HG03025 (cell line): ENCODE data around the gene OR6J1.
"Not testable (repeated sequence)": the region's sequence is repeated elsewhere in the genome, so short reads cannot be mapped to it uniquely, and the experiment has no call there.

Experiments
- ATAC-seq: cut with Tn5 transposase; IDR thresholded peaks from one replicate; pipeline ENCODE4 v1.9.1; 2021; ENCODE audit warnings: mild to moderate bottlenecking, moderate library complexity; ENCODE audit not compliant: unreplicated experiment, low FRiP score

Gene OR6J1

GRCh38 chr14:22644305-22644635 lies at the start of gene OR6J1:
OR6J1 (minus strand) TSS chr14:22644352; CDS start chr14:22634811, 9,541 bp downstream.
- no peak for ATAC-seq

GRCh38 chr14:22692194-22692593 lies 48.0 kb upstream of the OR6J1 start:
- no peak for ATAC-seq

- no peak for ATAC-seq
Measured at GRCh38 chr14:22691171-22691570, 47.0 kb upstream of the OR6J1 start.

GRCh38 chr14:22689199-22689598 lies 45.0 kb upstream of the OR6J1 start:
- no peak for ATAC-seq

GRCh38 chr14:22687969-22688368 lies 43.8 kb upstream of the OR6J1 start:
- not testable (repeated sequence) for ATAC-seq

GRCh38 chr14:22686176-22686611 lies 42.0 kb upstream of the OR6J1 start:
- ATAC-seq, result not testable (repeated sequence)

GRCh38 chr14:22685467-22685866 lies 41.3 kb upstream of the OR6J1 start:
- ATAC-seq, result no peak

- not testable (repeated sequence) for ATAC-seq
Measured at GRCh38 chr14:22683428-22683827, 39.3 kb upstream of the OR6J1 start.

- ATAC-seq, result no peak
Measured at GRCh38 chr14:22678221-22678620, 34.1 kb upstream of the OR6J1 start.

GRCh38 chr14:22677551-22677950 lies 33.4 kb upstream of the OR6J1 start:
- not testable (repeated sequence) for ATAC-seq

- ATAC-seq, result no peak
Measured at GRCh38 chr14:22671622-22672021, 27.5 kb upstream of the OR6J1 start.

- no peak for ATAC-seq
Measured at GRCh38 chr14:22668863-22669262, 24.7 kb upstream of the OR6J1 start.

GRCh38 chr14:22668417-22668816 lies 24.3 kb upstream of the OR6J1 start:
- no peak for ATAC-seq

- ATAC-seq, result no peak
Measured at GRCh38 chr14:22667881-22668280, 23.7 kb upstream of the OR6J1 start.

GRCh38 chr14:22666203-22666893 lies 22.2 kb upstream of the OR6J1 start:
- ATAC-seq, result no peak

- ATAC-seq, result no peak
Measured at GRCh38 chr14:22664261-22664660, 20.1 kb upstream of the OR6J1 start.

GRCh38 chr14:22660654-22661053 lies 16.5 kb upstream of the OR6J1 start:
- no peak for ATAC-seq

GRCh38 chr14:22658946-22659345 lies 14.8 kb upstream of the OR6J1 start:
- no peak for ATAC-seq

- ATAC-seq, result no peak
Measured at GRCh38 chr14:22657861-22658260, 13.7 kb upstream of the OR6J1 start.

GRCh38 chr14:22656945-22657731 lies 13.0 kb upstream of the OR6J1 start:
- ATAC-seq, result no peak

- no peak for ATAC-seq
Measured at GRCh38 chr14:22656226-22656625, 12.1 kb upstream of the OR6J1 start.
